ENCODE results near the gene TSKU.

TSKU gene

DNA sequence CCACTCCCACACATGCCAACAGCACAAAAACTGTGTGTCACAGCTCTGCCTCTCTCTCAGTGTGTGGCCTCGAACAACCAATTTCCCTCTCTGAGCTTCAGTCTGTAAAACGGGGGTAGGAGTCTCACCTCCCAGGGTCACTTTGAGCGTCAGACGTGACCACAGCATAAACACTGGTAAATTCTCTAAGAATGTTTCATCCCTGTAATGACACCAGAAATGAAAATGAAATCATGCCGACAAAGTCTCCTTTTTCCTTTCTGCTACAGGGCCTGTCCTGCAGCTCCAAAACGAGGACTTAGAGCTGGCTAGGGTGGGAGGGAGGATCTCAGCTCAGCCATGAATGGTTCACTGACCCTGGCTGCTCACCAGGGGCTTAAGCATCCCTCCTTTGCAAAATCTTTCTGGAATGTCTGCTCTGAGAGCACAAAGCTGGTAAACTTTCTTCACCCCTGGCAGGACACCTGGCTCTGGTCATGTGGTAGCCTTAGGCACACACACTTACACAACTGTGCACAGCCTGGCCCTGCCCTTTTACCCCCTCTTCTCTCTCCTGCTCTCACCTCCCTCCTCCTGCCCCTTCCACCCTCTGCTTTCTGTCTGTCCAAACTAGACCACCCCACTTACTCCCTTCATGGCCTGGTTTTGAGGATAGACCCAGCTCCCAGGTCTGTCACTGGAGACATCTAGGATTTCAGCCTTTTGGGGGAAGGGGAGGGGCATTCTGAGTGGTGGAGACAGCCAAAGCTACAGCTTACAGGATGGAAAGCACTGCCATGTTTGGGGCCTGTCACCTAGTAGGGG, 12.3 kb upstream of the TSKU start:
- DNase-seq (ENCODE audit: low spot score), result no peak

DNA sequence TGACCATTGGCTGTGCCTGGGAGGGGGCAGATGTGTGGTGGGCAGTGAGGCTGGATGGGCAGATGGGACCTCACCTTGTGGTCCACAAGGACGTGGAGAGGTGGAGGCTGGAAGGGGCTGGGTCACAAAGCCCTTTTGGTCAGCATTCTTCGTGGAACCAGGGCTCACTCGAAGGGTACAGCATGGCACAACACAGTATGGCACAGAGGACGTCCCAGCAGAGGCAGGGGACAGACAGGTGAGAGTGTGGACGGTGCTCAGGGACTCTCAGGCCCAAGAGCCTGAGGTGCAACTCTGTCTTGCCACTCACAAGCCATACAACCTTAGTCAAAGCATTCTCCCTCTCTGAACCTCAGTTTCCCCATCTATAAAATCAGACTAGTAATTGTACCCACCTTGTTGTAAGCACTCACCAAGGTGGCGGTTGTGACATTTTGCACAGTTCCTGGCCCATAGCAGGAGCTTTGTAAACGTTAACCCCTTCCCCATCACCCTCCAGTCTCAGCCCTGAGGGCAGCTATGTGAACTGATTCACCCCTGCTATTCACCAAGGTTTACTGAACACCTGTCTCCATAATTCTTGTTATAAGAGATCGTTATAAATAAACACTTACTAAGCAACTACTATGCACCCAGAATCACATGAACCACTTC, 11.6 kb upstream of the TSKU start:
- DNase-seq (ENCODE audit: low spot score), result no peak

DNA sequence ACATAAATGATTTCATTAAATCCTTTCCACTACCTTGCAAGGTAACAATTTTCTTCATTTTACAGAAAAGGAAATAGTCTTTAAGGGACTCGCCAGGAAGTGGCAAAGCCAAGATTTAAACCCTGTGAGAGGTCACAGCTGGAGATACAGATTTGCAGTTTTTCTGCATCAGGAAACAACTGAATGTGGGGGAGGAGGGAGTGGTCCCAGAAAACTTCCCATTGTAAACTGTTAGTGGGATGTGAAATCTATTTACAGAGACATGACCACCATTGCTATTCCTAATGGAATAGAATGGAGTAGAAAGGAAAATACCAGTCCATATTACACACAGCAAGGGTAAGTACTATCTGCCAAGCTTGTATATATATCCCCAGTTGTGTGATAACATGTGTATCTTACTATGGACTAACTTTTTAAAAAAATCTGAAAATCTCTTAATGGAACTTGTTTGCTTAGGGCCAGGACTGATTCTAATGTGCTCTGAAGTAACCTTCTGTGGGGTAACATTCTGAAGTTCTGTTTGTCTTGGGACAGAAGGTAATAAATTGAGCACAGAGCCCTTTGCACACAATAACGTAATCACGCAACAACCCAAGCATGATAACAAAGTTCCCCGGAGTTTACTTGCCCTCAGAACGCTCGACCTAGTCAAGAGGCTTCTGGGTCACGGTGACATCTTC, 10.9 kb upstream of the TSKU start:
- no peak for DNase-seq (ENCODE audit: low spot score)

DNA sequence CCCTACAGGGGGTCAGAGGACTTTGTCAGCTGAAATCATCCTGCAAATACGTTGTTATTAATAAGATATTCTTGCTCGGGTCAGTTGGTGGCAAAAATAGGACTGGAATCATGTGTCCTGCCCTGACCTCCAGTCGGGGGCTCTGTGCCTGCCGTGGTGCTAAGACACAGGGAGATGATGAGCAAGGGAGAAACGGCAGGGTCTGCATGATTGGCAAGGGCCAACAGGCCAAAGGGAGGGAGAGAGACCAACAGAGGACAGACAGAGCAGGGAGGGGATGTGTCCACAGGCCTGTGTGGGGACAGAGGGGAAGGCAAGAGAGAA, 10.4 kb upstream of the TSKU start:
- DNase-seq (ENCODE audit: low spot score), result no peak

DNA sequence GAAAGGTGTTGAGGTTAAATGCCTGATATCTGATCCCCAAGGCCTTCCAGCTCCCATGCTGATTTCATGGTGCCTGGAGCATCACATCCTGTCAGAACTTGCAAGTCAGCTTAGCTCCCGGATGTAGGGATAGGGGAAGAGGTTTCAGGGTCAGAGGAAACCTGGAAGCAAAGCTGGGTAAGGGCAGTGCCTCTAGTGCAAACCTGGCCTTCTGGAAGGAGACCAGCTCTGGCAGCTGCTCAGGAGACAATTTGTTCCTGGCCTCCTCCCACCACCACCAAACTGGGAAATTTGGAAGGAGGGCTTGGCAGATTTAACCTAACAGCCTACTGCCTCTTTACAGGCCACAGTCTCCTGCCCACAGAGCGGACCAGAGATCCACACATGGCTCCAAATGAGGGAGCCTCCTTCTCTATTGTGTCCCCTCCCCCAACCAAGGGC, 9.2 kb upstream of the TSKU start:
- no peak for DNase-seq (ENCODE audit: low spot score)

DNA sequence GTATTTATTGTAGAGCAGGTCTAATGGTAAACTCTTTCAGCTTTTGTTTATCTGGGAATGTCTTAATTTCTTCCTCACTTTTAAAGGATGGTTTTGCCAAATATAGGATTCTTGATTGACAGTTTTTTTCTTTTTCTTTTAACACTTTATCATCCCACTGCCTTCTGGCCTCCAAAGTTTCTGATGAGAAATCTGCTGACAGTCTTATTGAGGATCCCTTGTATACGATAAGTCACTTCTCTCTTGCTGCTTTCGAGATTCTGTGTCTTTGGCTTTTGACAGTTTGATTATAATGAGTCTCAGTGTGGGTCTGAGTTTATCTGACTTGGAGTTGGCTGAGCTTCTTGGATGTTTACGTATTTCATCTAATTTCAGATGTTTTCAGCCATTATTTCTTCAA, 6.7 kb upstream of the TSKU start:
- DNase-seq (ENCODE audit: low spot score), result no peak

DNA sequence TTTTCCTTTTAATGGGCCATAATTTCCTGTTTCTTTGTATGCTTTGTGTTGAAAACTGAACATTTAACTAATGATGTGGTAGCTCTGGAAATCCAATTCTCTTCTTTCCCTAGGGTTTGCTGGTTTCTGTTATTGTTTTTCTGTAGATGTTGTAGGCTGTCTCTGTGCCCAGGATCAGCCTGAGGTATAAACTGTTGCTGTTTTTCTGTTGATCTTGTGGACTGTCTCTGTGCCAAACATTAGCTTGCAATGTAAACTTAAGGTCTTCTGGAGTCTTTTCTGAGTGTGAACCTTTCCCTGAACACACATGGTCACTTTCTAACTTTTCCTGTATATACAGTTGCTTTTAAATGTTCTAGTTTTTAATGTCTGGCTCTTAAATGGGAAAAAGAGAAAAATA, 5.9 kb upstream of the TSKU start:
- no peak for DNase-seq (ENCODE audit: low spot score)

DNA sequence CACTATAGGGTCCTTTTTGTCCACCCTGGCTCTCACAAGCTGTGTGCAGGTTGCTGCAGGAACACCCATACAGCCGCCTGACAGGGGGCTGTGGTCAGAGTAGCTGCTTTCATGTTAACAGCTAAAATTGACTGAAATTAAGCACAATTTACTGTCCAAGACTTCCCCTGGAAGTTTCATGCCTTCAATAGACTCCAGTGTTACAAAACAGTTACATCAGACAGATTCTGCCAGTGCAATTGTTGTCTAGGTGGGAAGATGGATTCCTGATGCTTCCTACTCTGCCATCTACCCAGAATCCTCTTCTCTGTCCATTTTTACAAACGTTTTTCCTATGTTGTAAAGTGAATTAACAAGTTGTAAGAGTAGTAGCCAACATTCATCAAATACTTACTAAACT, 5.3 kb upstream of the TSKU start:
- DNase-seq (ENCODE audit: low spot score), result no peak

DNA sequence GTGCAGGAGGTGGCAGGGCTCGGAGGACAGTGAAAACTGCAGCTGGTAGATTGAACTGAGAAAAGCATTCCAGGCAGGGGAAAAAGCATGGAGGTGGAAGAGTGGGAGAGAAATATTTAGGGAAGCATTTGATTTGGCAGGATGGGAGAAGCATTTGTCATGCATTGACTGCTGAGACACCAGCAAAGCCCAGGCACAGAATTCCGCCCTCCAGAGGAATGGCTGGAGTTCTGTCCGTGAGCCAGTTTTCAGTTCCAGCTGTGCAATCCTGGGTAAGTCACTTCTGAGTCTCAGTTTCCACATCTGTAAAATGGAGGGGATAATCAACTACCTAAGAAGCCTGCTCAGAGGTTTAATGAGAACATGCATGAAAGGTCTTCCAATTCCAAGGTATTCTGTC, 4.3 kb upstream of the TSKU start:
- DNase-seq (ENCODE audit: low spot score), result no peak

DNA sequence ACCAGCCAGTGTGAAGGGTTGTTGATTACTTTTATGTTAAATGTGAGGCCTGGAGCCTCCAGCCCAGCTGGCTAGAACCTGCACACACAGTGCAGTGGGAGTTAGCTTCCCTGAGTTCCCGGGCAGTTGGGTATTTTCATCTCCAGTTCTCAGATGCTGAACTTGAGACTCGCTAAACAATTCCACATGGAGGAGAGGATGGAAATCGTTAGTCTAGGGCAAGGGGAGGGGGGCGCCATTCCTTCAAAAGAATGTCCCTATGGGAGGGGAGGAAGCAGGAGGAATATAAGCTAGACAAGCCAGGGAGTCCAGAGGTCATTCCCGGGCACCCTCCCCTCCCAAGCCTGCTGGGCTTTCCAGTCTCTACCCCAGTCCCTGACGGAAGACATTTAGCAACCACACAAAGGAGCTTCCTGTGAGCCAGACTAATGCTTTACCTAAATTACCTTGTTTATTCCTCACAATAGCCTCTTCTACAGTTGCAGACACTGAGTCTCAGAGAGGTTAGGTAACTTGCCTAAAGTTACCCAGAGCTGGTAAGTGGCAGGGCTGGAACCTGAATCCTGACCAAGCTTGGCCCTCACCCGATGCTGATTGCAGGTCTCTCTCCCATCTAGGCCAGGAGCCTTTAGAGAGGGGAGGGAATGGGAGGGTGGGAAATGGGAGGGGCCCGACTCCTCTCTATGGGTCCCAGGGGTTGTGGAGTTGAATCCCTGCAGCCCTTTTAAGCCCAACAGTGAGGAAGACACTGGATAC, 1.9 kb upstream of the TSKU start:
- no peak for DNase-seq (ENCODE audit: low spot score)

DNA sequence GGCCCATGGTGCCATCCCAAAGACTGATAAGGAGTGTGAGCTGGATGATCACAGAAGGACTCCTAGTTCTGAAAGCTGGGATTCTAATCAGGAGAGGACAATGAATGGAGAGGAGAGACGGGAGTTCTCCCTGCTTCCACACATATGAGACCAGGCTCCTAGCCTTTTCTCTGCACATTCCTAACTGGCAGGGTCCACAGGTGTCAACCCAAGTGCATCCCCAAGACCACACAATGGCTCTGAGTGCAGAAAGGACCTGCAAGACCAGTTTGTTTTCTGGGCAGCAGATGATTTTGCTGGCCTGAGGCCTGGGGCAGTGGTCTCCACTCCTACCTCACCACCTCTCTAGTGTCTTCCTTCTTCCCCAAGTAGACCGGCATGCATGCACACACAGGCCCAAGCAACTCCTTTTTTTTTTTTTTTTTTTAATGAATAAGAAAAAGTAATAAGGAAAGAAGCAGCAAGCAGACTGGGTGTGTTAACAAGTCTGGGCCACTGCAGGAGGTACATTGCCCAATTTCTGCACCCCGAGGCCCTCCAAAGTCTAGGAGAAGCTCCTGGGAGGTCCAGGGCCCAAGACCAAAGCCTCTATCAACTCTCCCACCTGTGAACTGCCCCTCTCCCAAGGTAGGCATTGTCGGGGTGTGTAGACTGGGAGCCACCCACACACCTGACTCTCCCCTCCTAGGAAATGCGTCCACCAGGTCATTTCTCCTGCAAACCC, 1.2 kb upstream of the TSKU start:
- no peak for DNase-seq (ENCODE audit: low spot score)

DNA sequence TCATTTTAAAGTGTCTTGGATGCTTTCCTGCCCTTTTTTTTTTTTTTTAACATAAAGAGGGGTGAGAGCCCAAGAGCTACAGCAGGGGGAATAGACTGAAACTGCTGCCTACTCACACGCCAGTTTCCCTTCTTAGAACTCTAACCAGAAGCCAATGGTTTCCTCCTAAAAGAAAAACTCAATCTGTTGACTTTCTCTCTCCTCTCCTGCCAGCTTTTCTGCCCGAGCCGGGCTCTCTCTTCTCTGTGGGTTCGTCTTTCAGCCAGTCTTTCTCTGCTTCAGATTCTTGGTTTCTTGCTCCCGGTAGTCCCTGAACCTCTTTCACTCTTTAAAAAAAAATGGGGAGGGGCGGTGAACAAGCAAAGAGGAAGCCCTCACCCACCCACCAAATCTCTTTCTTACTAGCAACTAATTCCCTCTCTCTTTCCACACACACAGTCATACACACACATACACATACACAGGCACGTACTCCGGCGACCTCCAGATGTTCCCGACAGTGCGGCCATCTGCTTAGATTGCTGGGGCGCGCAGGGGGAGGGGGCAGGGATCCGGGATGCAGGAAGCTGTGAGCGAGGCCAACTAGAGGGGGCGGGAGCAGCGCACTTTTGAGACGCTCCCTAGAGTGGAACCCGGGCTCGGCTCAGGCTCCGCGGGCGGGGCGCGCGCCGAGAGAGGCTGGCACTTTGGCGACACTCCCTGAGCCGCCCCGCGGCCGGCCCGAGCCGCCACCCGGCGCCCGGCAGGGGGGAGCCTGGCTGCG, 444 bp upstream of the TSKU start:
- DNase-seq (ENCODE audit: low spot score), result no peak

DNA sequence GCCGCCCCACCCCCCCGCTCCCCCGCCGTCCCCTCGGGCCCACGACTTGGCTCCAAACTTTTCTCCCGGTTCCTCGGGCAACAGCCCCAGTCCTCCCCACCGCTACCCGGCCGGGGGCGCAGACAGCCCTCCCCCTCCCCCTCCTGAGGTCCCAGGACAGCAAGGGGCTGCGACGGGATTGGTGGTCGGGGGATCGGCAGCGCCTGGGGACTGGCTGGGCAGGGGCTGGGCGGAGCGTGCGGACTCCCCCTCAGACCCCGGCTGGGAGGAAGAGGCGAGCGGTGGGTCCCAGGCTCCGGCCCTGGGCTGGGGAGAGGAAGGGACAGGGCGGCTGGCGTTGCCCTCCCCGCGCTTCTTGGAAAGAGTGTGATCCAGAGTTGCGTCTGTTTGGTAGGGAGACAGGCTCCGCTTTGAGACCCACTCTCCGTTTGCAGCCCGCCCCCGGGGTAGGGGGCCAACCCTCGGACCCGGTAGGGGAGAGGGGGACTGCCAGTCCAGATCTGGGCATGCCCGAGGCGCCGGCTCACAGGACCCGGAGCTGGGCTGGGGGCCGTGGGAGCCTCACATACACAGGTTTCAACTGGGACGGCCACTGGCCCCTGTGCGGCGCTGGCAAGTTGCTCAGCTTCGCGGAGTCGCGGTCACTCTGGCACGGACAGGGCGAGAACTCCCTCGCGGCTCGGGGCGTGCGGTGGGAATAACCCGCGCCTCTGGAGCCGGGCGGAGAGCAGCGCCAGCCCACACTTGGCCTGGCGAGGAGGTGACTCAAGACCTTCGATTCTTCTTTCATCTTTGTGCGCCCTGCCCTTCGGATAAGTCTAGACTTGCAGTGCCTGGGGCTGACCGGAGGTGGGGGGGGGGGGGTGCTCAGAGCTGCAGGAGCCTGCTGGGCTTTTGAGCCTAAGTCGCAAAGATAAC, 999 bp downstream of the TSKU start:
- DNase-seq (ENCODE audit: low spot score), result no peak

DNA sequence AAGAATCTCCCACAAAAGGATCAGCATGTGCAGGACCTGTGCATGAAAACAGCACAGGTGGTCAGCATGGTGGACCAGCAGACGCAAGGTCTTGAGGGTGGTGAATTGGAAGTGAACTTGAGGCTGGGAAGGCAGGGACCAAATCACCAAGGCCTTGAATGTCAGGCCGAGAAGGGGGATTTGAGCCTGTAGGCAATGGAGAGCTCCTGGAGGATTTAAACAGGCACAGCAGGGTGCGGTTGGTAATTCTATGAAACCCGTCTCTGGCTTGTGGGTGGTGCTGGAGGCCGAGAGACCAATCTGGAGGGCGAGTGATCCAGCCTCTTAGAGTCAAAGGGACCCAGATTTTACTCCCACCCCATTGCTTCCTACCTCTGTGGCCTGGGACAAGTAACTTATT, 2.4 kb downstream of the TSKU start:
- DNase-seq (ENCODE audit: low spot score), result no peak

DNA sequence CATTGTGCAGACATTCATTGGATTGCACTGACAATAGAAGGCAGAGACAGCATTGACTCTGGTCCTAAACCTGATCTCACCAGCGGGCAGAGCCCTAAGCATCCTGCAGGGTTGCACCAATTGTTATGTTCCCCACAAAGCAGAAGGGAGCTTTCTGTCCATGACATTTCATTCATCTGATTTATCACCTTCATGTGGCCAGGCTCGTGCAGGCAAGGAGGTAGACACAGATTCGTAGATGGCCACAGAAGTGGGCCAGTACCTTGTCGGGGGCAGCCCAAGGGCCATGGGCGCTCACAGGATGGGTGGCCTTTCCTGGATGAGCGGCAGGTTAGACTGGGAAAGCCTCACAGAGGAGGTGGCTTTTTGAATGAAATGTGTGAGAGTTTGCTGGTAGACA, 2.9 kb downstream of the TSKU start:
- DNase-seq (ENCODE audit: low spot score), result no peak

DNA sequence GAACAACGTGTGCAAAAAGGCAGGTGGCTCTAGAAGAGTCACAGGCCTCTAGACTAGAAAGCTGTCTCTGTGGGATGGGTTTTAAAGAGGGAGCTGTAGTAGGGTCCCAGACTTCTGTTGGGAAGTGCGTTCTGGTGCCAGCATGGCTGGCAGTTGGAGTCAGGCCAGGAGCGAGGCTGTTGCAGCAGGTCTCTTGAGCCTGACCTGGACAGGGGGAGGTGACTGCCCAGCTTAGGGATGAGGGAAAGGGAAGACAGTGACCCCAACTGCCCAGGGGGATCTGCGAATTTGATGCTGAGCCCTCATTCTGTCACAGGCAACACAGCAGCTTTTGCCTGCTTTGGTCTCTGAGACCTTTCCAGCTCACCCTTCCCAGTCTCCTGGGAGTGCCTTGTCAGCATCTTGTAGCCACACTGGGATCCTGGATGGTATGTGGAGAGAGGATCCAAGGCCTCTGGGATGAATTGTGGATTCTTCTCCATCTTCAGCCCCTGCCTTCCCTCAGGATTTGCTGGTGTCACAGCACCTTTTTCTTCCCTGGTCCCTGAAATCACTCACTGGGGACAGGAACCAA, 3.4 kb downstream of the TSKU start:
- DNase-seq (ENCODE audit: low spot score), result no peak

DNA sequence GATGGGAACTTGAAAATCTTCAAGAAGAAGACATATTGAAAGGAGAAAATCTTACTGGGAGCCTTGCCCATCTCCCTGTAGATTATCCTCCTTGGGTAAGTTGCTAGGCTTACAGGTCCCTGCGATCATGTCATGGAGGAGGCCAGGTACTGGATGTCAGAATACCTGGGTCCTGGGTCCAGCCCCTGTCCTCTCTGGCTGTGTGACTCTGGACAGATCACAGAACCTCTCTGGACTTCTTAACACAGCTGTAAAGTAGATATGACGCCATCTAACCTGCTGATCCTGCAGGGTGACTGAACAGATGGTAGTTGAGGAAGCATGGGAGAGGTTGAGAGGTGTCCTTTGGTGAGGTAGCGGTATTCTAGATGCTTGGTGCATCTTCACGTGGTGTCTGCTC, 4.1 kb downstream of the TSKU start:
- DNase-seq (ENCODE audit: low spot score), result no peak

DNA sequence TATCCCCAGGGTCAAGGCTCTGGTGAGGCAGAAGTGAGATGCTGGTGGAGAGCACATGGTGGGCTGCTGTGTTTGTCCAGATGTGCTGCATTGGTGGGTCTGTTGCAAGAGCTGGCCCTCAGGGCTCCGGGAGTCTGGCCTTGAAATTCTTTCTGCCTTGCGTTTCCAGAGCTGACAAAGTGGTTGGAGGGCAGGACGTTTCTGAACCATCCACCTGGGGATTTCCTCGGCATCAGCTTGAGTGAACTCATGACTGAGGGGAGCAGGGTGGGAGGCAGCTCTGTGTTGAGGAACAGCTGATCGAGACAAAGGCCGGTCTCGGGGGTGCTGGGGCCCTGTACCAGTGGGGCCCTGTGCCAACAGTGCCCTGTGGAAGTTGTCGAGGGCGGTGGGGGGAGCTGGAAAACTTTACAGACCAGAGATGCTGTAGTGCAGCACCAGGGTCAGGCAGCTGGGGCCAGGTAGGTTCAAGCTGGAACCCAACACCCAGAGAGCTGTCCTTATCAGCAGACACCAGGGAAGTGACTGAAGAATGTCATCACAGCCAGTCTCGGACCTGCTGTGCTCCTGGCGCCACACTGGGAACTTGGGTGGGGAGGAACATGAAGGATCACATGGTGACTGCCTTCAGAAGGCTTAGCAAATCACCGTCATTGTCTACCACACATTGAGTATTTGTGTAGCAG, 4.9 kb downstream of the TSKU start:
- no peak for DNase-seq (ENCODE audit: low spot score)

Data from CD4-positive, alpha-beta T cell treated with Interleukin-2 at 100 ng/mL for 4 hours (primary cell).